D721Med (cell line): ENCODE results near the gene GPR146.

ENCODE experiments used
- DNase-seq: peaks from one replicate; pipeline ENCODE4 v3.0.0; 2011; ENCODE audit warnings: low spot score; ENCODE audit not compliant: insufficient read length
- FAIRE-seq: peaks from 2 replicates; lab custom pipeline; 2011; peaks lifted over from hg19 to GRCh38; lab: Jason Lieb, UNC
- TF ChIP-seq, protein P1 (sequence below): IDR thresholded peaks from 2 replicates; pipeline ENCODE4 v1.5.1; 2012; ENCODE audit warnings: mild to moderate bottlenecking, control low read depth; ENCODE audit not compliant: insufficient read depth; ENCODE audit errors: missing control alignments

Gene GPR146

DNA sequence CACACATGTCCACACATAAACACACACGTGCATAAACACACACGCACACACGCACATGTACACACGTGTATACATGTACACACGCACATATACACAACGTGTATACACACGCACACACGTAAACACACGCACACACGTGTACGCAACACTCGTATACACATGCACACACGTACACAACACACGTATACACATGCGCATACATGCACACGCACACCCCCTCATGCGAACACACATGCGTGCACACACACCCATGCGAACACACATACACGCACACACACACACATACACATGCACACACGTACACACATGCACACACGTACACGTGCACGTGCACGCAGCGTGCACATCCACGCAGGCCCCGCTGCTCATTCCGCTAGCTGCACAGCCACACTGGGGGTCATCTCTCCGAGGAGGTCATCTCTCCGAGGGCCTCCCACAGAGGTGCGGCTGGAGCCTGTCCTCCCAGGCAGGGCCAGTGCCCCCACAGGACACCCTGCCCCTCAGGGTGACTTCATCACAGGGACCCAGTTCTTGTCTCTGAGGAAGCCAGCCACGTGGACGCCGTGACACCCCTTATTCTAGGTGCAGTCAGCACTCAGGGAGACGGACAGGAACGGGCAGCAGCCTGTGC, 35.5 kb upstream of the GPR146 start:
- DNase-seq: no peak
- TF ChIP-seq, protein P1, sequence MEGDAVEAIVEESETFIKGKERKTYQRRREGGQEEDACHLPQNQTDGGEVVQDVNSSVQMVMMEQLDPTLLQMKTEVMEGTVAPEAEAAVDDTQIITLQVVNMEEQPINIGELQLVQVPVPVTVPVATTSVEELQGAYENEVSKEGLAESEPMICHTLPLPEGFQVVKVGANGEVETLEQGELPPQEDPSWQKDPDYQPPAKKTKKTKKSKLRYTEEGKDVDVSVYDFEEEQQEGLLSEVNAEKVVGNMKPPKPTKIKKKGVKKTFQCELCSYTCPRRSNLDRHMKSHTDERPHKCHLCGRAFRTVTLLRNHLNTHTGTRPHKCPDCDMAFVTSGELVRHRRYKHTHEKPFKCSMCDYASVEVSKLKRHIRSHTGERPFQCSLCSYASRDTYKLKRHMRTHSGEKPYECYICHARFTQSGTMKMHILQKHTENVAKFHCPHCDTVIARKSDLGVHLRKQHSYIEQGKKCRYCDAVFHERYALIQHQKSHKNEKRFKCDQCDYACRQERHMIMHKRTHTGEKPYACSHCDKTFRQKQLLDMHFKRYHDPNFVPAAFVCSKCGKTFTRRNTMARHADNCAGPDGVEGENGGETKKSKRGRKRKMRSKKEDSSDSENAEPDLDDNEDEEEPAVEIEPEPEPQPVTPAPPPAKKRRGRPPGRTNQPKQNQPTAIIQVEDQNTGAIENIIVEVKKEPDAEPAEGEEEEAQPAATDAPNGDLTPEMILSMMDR: no peak
- no peak for FAIRE-seq

DNA sequence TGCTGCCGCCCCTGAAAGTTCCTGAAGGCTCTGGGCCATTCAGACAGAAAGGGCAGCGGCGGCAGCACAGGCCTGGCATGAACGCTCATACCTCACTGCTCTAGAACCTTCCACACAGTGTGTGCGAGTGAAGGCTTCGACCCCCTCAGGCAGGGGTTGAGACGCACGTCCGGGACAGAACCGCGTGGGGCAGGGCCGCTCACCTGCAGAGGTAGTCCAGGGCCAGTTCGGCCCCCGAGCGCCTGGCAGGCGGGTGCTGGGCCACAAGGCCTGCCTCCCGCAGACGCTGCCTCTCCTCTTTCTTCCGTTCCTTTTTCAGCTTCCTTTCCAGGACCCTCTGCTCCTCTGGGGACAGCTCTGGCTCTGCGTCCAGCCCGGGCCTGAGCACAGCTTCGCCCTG, 34.6 kb upstream of the GPR146 start:
- FAIRE-seq (no peak), DNase-seq (no peak)
- TF ChIP-seq, protein P1: no peak

DNA sequence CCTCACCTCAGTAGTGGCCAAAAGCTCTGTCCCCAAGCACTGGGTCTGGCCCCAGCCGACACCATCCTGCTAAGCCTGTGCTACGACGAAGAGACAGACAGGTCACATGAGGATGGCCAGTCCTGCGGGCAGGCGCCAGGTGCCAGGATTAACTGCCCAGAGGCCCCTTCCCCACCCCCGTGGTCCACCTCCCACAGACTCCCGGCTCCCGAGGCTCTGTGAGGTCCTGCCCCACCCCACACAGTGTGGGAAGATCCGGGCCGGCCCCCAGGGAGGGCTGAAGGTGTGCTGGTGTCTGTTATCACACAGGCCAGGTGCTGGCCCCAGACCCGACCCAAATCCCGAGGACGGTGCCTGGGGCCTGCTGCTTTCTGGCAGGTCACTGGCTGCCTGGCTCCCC, 34.1 kb upstream of the GPR146 start:
- TF ChIP-seq, protein P1: no peak
- FAIRE-seq (no peak), DNase-seq (no peak)

DNA sequence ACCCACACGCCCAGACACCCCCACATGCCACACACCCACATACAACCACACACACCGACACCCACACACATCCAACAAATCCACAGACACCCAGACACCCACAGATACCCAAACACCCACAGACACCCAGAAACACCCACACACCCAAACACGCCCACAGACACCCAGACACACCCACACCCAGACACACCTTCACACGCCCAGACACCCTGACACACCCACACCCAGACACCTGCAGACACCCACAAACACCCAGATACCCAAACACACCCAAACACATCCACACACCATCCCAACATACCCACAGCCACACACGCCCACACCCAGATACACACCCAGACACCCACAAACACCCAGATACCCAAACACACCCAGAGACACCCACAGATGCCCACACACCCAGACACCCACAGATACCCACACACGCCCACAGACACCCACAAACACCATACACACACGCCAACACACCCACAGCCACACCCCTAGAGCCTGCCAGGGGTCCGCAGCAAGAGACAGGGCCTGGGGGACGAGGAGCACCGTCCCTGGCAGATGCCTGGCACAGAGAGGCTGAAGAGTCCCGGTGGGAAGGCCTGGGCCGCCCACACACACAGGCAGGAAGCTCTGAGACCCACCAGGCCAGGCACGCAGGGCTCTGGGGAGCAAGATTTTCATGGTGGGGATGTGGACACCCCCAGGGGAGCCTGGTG, 32.9 kb upstream of the GPR146 start:
- FAIRE-seq: no peak
- TF ChIP-seq, protein P1: no peak
- no peak for DNase-seq

DNA sequence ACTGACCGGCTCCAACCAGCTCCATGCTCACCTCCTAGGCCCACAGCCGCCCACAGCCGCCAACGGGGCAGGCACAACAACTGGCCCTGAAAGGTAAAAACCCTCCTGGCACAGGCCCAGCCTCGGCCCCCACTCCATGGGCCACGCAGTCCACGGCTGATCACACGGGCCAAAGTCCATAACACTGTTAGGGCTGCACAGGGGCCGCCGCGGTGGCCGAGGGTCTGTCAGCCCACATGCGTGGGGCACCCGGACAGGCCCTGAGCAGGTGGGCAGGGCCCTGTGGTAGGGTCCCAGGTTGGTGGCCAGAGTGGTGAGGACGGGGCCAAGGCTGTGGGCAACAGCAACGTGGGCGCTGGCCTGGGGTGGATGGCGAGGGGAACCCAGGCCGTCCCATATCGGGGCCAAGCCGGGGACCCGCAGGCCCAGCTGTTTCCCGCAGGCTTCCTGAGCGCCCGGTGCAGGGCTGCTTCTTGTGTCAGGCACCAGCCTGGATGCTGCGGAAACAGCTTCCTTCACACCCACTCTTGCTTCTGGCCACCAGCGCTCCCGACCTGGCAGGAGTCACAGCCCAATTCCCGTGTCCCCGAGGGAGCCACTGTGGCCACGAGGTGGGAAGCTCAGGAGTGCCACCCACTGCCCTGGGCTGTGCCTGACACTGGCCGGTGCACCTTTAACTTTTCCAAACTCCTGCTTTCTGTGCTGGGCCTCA, 32.2 kb upstream of the GPR146 start:
- TF ChIP-seq, protein P1: no peak
- DNase-seq (no peak), FAIRE-seq (no peak)

DNA sequence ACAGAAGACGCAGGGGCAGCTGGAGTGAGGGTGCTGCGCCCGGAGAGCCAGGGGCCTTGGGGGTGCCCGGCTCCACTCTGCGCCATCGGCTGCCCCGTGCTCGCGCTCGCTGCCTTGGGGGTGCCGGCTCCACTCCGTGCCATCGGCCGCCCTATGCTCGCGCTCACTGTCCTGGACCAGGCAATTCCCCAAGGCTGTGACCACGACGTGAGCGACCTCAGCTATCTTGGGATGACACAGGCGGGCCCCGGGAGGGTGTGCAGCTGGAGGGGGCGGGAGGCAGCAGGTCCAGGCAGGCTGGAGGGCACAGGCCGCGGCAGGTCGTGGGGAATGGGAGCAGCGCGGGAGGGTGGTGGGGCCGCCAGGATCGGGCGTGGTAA, 31.6 kb upstream of the GPR146 start:
- no peak for FAIRE-seq
- DNase-seq: no peak
- TF ChIP-seq, protein P1: no peak

DNA sequence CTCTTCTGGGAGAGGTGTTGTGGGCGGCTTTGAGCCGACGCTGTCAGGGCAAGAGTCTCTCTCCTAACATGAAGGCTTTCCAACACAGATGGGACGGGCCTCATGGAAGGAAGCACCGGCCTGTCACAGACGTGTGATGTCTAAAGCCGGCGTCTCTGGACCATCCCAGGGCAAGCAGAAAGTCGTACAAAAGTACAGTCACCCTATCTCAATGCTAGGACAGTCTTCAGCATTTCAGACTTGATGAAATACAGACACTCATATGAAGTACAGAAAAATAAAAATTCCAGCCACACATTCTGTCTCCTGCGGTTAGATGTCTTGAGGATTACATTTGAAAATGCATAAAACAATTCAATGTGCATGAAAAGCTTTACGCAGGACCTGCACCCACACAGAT, 30.8 kb upstream of the GPR146 start:
- FAIRE-seq: no peak
- no peak for DNase-seq

More for the DNA sequence above, 30.8 kb upstream of the GPR146 start:
- TF ChIP-seq, protein P1: no peak
